Measurements from ENCODE around the gene UNC5B. TPM values are rescaled to one million over a fixed set of nuclear protein-coding genes. Genes with fewer than 3 reads are reported as not detected.

Gene UNC5B
- polyA plus RNA-seq, 3 donors = 0.04 to 0.72 TPM; not detected in 1

- intact Hi-C loops (cut with micrococcal nuclease) = no loop called here
- H3K4me1 Mint-ChIP-seq = peaks cover 29% of the 10 kb centered on the region
- no peaks in the 10 kb centered on the region for H3K9me3 Mint-ChIP-seq
- no peaks in the 10 kb centered on the region for H3K36me3 ChIP-seq (replicated peaks in 1 of 2; ENCODE audit: control insufficient read depth in 1 of 2, insufficient read depth in 2 of 2, low read length in 2 of 2)
- no peak overlapping the region for H3K4me2 ChIP-seq (replicated peaks; ENCODE audit: extremely low read depth, low read length, poor library complexity, severe bottlenecking)
- 62% methylated on average over 11 of the region's 22 CpGs for WGBS (ENCODE audit: insufficient coverage)
- no peak overlapping the region for H2AFZ ChIP-seq (ENCODE audit: insufficient read depth, low read depth, low read length, poor library complexity, severe bottlenecking)
- H3K4me1 ChIP-seq (ENCODE audit: control insufficient read depth in 1 of 2, insufficient read depth in 2 of 2, low read length in 2 of 2) = peaks cover 23 to 41% of the 10 kb centered on the region in 2 donors
- peaks cover 0 to 3% of the 10 kb centered on the region in 2 donors for H3K27me3 ChIP-seq (ENCODE audit: control insufficient read depth in 2 of 2, insufficient read depth in 2 of 2, low read length in 2 of 2)
- no peak overlapping the region for H3K9ac ChIP-seq (ENCODE audit: insufficient read depth, low read length, poor library complexity, severe bottlenecking)
- H3K79me2 ChIP-seq (ENCODE audit: insufficient read depth, low read length) = no peaks in the 10 kb centered on the region
- H3K36me3 Mint-ChIP-seq = no peaks in the 10 kb centered on the region
- H3K27ac Mint-ChIP-seq = peak overlapping the region in 1 of 7 donors; percentile 57
- H3K9me3 ChIP-seq (replicated peaks in 1 of 2; ENCODE audit: control insufficient read depth in 1 of 2, insufficient read depth in 1 of 2, low read length in 2 of 2) = no peaks in the 10 kb centered on the region
- peaks cover 7 to 8% (median 7%) of the 10 kb centered on the region in 3 donors for H3K27me3 Mint-ChIP-seq (ENCODE audit: low read depth in 3 of 3)
- H3K4me3 ChIP-seq (replicated peaks in 1 of 3; ENCODE audit: low read depth in 2 of 3, low read length in 3 of 3) = no peak overlapping the region
- no peak for DNase-seq
- H3K4me3 Mint-ChIP-seq = no peak overlapping the region
- H3K27ac ChIP-seq (ENCODE audit: low read depth in 1 of 2, low read length in 2 of 2) = no peak overlapping the region
- no peak for TF ChIP-seq CTCF (IDR thresholded peaks at IDR 0.05)
- H4K20me1 ChIP-seq (ENCODE audit: insufficient read depth, low read length) = no peaks in the 10 kb centered on the region
Measured at GRCh38 chr10:71239946-71240795, 27.8 kb downstream of the UNC5B start.

GRCh38 chr10:71241114-71241829 is 28.9 kb downstream of the UNC5B start:
- Histone ChIP-seq H3K9ac (ENCODE audit: insufficient read depth, low read length, poor library complexity, severe bottlenecking) (no peak overlapping the region), H4K20me1 (ENCODE audit: insufficient read depth, low read length) (no peaks in the 10 kb centered on the region), H3K4me2 (replicated peaks; ENCODE audit: extremely low read depth, low read length, poor library complexity, severe bottlenecking) (no peak overlapping the region), H3K27me3 (ENCODE audit: control insufficient read depth in 2 of 2, insufficient read depth in 2 of 2, low read length in 2 of 2) (peaks cover 0 to 3% of the 10 kb centered on the region in 2 donors), H3K9me3 (replicated peaks in 1 of 2; ENCODE audit: control insufficient read depth in 1 of 2, insufficient read depth in 1 of 2, low read length in 2 of 2) (no peaks in the 10 kb centered on the region), H3K4me1 (ENCODE audit: control insufficient read depth in 1 of 2, insufficient read depth in 2 of 2, low read length in 2 of 2) (peaks cover 20 to 30% of the 10 kb centered on the region in 2 donors), H2AFZ (ENCODE audit: insufficient read depth, low read depth, low read length, poor library complexity, severe bottlenecking) (no peak overlapping the region), H3K4me3 (replicated peaks in 1 of 3; ENCODE audit: low read depth in 2 of 3, low read length in 3 of 3) (no peak overlapping the region), H3K27ac (ENCODE audit: low read depth in 1 of 2, low read length in 2 of 2) (no peak overlapping the region), H3K36me3 (replicated peaks in 1 of 2; ENCODE audit: control insufficient read depth in 1 of 2, insufficient read depth in 2 of 2, low read length in 2 of 2) (no peaks in the 10 kb centered on the region), H3K79me2 (ENCODE audit: insufficient read depth, low read length) (no peaks in the 10 kb centered on the region)
- H3K4me3 Mint-ChIP-seq = no peak overlapping the region
- WGBS (ENCODE audit: insufficient coverage) = 54% methylated on average over 4 of the region's 11 CpGs
- peaks cover 7 to 8% (median 7%) of the 10 kb centered on the region in 3 donors for H3K27me3 Mint-ChIP-seq (ENCODE audit: low read depth in 3 of 3)
- no peak for DNase-seq
- no peak overlapping the region for H3K27ac Mint-ChIP-seq
- peaks cover 27% of the 10 kb centered on the region for H3K4me1 Mint-ChIP-seq
- intact Hi-C loops (cut with micrococcal nuclease) = no loop called here
- H3K36me3 Mint-ChIP-seq = no peaks in the 10 kb centered on the region
- TF ChIP-seq CTCF (IDR thresholded peaks at IDR 0.05) = no peak
- H3K9me3 Mint-ChIP-seq = no peaks in the 10 kb centered on the region

All from CD14-positive monocyte (primary cell).